ENCODE measurements around the gene AGAP3.

Gene AGAP3

DNA sequence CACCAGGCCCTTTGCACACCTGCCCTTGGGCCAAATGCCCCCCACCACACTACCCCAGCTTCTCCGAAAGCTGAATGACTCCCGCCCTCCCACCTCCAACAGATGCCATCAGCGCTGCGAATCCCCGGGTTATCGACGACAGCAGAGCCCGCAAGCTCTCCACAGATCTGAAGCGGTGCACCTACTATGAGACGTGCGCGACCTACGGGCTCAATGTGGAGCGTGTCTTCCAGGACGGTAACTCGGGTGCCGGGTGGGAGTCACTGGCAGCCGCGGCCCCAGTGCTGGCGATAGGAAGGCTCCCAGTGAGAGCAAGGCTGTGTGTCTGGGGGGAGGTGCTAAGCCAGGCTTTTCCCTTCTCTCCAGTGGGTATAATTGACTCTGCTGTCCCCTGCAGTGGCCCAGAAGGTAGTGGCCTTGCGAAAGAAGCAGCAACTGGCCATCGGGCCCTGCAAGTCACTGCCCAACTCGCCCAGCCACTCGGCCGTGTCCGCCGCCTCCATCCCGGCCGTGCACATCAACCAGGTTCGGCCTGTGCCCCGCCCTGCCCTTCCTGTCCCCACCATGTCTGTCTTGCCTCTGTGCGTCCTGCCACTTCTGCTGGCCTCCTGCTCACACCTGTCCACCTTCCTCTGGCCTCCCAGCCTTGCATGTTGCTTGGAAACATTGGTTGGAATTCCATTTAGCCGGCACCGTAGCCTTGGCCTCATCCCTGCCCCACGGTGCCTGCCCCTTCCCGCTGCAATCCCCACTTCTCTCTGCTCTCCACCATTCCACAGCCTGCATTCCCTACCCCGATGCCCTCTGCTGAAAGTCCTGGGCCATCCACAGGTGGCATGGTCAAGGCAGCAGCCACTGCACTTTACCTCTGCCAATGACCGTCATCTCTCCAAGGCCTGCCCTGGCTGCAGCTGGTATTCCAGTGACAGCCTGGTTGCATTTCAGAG, 32.1 kb downstream of the AGAP3 start:
- WGBS (ENCODE audit: insufficient coverage), result over 99% methylated on average over 36 of the region's 38 CpGs
- Histone ChIP-seq H3K36me3 (ENCODE audit: control insufficient read depth in 4 of 4, insufficient read depth in 4 of 4, low read length in 3 of 4) (peaks cover 0 to 63% (median 45%) of the 10 kb centered on the region in 4 experiments), H3K4me1 (ENCODE audit: control extremely low read depth in 1 of 4, control insufficient read depth in 4 of 4, insufficient read depth in 4 of 4, low read length in 3 of 4) (peaks cover 0 to 11% (median 4%) of the 10 kb centered on the region in 4 experiments), H3K27ac (ENCODE audit: insufficient read depth in 1 of 2, low read depth in 1 of 2, low read length in 2 of 2, poor library complexity in 1 of 2, severe bottlenecking in 2 of 2) (no peak overlapping the region), H3K9me3 (ENCODE audit: control extremely low read depth in 1 of 5, control insufficient read depth in 4 of 5, insufficient read depth in 2 of 5, low read depth in 1 of 5, low read length in 4 of 5) (no peaks in the 10 kb centered on the region), H3K4me3 (ENCODE audit: control insufficient read depth in 1 of 7, extremely low read depth in 1 of 7, insufficient read depth in 4 of 7, low read depth in 2 of 7, low read length in 6 of 7) (no peak overlapping the region), H3K27me3 (replicated peaks in 2 of 5; ENCODE audit: control insufficient read depth in 4 of 5, insufficient read depth in 5 of 5, low read length in 4 of 5) (peaks cover 0 to 20% (median 7%) of the 10 kb centered on the region in 5 experiments)
- POLR2A ChIA-PET, result no interaction called here
- CTCF ChIA-PET, result interaction anchor here (0.9 to 1.7 kb wide), 4 partner anchors 10 to 66 kb away, joined by 3 to 5 read pairs (median 4); no protein-coding TSS in a partner anchor
- no peak for DNase-seq

DNA sequence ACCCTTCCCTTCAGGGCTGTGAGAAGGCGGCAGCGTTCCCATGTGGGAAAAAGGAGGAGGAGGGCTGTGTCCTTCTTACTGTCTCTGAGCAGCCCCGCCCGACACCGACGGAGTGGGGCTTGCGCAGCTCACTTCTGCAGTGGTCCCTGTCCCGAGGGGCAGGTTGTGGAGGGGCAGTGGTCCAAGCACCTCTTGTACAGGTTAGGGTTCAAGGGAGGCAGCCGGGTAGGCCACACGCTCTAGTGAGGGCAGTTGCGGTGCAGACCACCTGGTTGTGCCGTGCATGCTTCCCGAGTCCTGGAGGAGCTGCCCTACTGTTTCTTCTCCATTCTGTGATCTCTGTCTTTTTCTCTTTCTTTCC, 32.8 kb downstream of the AGAP3 start:
- Histone ChIP-seq H3K36me3 (ENCODE audit: control insufficient read depth in 4 of 4, insufficient read depth in 4 of 4, low read length in 3 of 4) (peaks cover 0 to 66% (median 44%) of the 10 kb centered on the region in 4 experiments), H3K4me3 (ENCODE audit: control insufficient read depth in 1 of 7, extremely low read depth in 1 of 7, insufficient read depth in 4 of 7, low read depth in 2 of 7, low read length in 6 of 7) (no peak overlapping the region), H3K27ac (ENCODE audit: insufficient read depth in 1 of 2, low read depth in 1 of 2, low read length in 2 of 2, poor library complexity in 1 of 2, severe bottlenecking in 2 of 2) (no peak overlapping the region), H3K9me3 (ENCODE audit: control extremely low read depth in 1 of 5, control insufficient read depth in 4 of 5, insufficient read depth in 2 of 5, low read depth in 1 of 5, low read length in 4 of 5) (no peaks in the 10 kb centered on the region), H3K4me1 (ENCODE audit: control extremely low read depth in 1 of 4, control insufficient read depth in 4 of 4, insufficient read depth in 4 of 4, low read length in 3 of 4) (peaks cover 0 to 11% (median 4%) of the 10 kb centered on the region in 4 experiments), H3K27me3 (replicated peaks in 2 of 5; ENCODE audit: control insufficient read depth in 4 of 5, insufficient read depth in 5 of 5, low read length in 4 of 5) (peaks cover 0 to 14% (median 6%) of the 10 kb centered on the region in 5 experiments)
- ChIA-PET CTCF (interaction anchor here (0.8 to 2.1 kb wide), 5 partner anchors 8 to 66 kb away, joined by 3 to 9 read pairs (median 5); no protein-coding TSS in a partner anchor), POLR2A (no interaction called here)
- WGBS (ENCODE audit: insufficient coverage), result 99% methylated on average over 8 of the region's 13 CpGs
- no peak for DNase-seq

DNA sequence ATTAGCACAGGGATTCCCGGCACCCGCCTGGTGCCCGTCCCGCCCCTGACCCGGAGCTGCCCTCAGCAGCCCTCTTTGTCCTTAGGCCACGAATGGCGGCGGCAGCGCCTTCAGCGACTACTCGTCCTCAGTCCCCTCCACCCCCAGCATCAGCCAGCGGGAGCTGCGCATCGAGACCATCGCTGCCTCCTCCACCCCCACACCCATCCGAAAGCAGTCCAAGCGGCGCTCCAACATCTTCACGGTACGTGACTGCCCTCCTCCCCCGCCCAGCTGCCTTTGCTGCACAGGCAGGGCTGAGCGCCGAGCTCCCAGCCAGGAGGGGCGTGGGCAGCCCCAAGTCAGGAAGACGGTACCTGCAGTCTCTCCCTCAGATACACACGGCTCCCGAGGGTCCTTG, 33.6 kb downstream of the AGAP3 start:
- peaks cover 0 to 70% (median 47%) of the 10 kb centered on the region in 4 experiments for H3K36me3 ChIP-seq (ENCODE audit: control insufficient read depth in 4 of 4, insufficient read depth in 4 of 4, low read length in 3 of 4)
- WGBS (ENCODE audit: insufficient coverage), result 94% methylated on average over 17 of the region's 27 CpGs
- POLR2A ChIA-PET, result no interaction called here

DNA sequence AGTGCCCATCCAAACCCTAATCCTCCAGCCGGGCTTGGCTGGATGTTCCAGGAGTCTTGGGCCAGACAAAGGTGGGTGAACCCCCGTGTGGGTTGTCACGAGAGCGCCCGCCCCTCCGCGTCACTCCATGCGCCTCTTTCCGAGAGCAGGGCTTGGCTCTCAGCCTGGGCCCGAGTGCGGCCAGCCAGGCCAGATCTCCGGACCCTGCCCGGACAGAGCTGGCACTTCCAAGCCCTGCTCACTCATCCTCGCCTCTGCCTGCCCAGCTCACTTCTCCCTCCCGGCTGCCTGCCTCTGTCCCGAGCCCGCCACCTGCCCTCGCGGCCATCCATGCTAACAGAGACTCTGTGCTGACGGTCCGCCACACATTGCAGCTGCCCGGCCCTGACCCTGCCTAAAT, 34.6 kb downstream of the AGAP3 start:
- ChIA-PET CTCF (interaction anchor here (0.7 to 2.1 kb wide), 10 partner anchors 15 to 130 kb away, joined by 3 to 9 read pairs (median 3); no protein-coding TSS in a partner anchor), POLR2A (no interaction called here)
- H3K4me3 ChIP-seq (ENCODE audit: control insufficient read depth in 1 of 7, extremely low read depth in 1 of 7, insufficient read depth in 4 of 7, low read depth in 2 of 7, low read length in 6 of 7), result no peak overlapping the region
- DNase-seq, result no peak
- peaks cover 0 to 2% (median 1%) of the 10 kb centered on the region in 5 experiments for H3K27me3 ChIP-seq (replicated peaks in 2 of 5; ENCODE audit: control insufficient read depth in 4 of 5, insufficient read depth in 5 of 5, low read length in 4 of 5)
- peaks cover 0 to 1% (median 0%) of the 10 kb centered on the region in 4 experiments for H3K4me1 ChIP-seq (ENCODE audit: control extremely low read depth in 1 of 4, control insufficient read depth in 4 of 4, insufficient read depth in 4 of 4, low read length in 3 of 4)
- H3K36me3 ChIP-seq (ENCODE audit: control insufficient read depth in 4 of 4, insufficient read depth in 4 of 4, low read length in 3 of 4), result peaks cover 0 to 79% (median 52%) of the 10 kb centered on the region in 4 experiments
- WGBS (ENCODE audit: insufficient coverage), result over 99% methylated on average over 22 of the region's 22 CpGs
- no peaks in the 10 kb centered on the region for H3K9me3 ChIP-seq (ENCODE audit: control extremely low read depth in 1 of 5, control insufficient read depth in 4 of 5, insufficient read depth in 2 of 5, low read depth in 1 of 5, low read length in 4 of 5)
- no peak overlapping the region for H3K27ac ChIP-seq (ENCODE audit: insufficient read depth in 1 of 2, low read depth in 1 of 2, low read length in 2 of 2, poor library complexity in 1 of 2, severe bottlenecking in 2 of 2)

More for the DNA sequence above, 33.6 kb downstream of the AGAP3 start:
- no peak for DNase-seq
- Histone ChIP-seq H3K4me3 (ENCODE audit: control insufficient read depth in 1 of 7, extremely low read depth in 1 of 7, insufficient read depth in 4 of 7, low read depth in 2 of 7, low read length in 6 of 7) (no peak overlapping the region), H3K27me3 (replicated peaks in 2 of 5; ENCODE audit: control insufficient read depth in 4 of 5, insufficient read depth in 5 of 5, low read length in 4 of 5) (peaks cover 0 to 7% (median 4%) of the 10 kb centered on the region in 5 experiments), H3K9me3 (ENCODE audit: control extremely low read depth in 1 of 5, control insufficient read depth in 4 of 5, insufficient read depth in 2 of 5, low read depth in 1 of 5, low read length in 4 of 5) (no peaks in the 10 kb centered on the region), H3K27ac (ENCODE audit: insufficient read depth in 1 of 2, low read depth in 1 of 2, low read length in 2 of 2, poor library complexity in 1 of 2, severe bottlenecking in 2 of 2) (no peak overlapping the region), H3K4me1 (ENCODE audit: control extremely low read depth in 1 of 4, control insufficient read depth in 4 of 4, insufficient read depth in 4 of 4, low read length in 3 of 4) (peaks cover 0 to 5% (median under 1%) of the 10 kb centered on the region in 4 experiments)
- CTCF ChIA-PET, result interaction anchor here (0.8 to 2.1 kb wide), 8 partner anchors 9 to 124 kb away, joined by 3 to 9 read pairs (median 4); no protein-coding TSS in a partner anchor

DNA sequence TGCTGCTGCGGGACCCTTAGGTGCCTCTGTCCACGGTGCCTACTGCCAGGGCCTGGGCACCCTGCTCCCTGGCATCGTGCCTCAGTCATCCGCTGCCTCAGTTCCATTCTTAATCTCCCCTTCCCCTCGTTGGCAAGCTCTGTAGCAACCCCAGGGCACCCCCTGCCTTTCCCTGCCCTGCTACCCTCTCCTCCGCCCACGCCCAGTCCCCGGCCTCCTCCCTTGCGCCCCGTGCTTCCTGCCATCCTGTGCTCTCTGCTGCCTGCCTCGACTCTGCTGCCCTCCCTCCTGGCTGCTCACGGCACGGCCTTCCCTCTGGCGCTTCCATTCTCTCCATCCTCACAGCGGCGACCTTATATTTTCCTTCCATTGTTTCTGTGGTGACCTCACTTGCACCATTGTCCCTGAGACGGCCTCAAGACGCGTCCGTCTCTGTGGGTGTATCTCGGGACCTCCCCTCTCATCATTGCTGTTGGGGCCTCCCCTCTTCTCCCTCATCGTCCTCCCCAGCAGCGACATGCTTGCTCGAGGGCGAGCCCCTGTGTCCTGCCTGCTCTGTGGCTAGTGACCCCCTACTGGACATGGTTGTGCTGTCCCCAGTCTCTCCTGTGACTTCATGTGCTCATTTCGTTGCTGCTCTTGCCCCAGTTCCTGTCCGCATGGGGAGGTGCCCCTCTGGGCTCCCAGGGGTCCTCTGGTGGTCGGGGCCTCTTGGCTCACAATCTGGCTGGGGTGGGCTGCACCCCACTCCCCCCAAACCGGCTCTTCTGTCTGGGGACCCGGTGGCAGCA, 35.3 kb downstream of the AGAP3 start:
- H3K4me1 ChIP-seq (ENCODE audit: control extremely low read depth in 1 of 4, control insufficient read depth in 4 of 4, insufficient read depth in 4 of 4, low read length in 3 of 4), result no peaks in the 10 kb centered on the region
- 91% methylated on average over 29 of the region's 30 CpGs for WGBS (ENCODE audit: insufficient coverage)
- DNase-seq, result no peak
- H3K36me3 ChIP-seq (ENCODE audit: control insufficient read depth in 4 of 4, insufficient read depth in 4 of 4, low read length in 3 of 4), result peaks cover 0 to 79% (median 52%) of the 10 kb centered on the region in 4 experiments
- H3K9me3 ChIP-seq (ENCODE audit: control extremely low read depth in 1 of 5, control insufficient read depth in 4 of 5, insufficient read depth in 2 of 5, low read depth in 1 of 5, low read length in 4 of 5), result no peaks in the 10 kb centered on the region
- H3K4me3 ChIP-seq (ENCODE audit: control insufficient read depth in 1 of 7, extremely low read depth in 1 of 7, insufficient read depth in 4 of 7, low read depth in 2 of 7, low read length in 6 of 7), result no peak overlapping the region
- POLR2A ChIA-PET, result no interaction called here
- CTCF ChIA-PET, result interaction anchor here (0.7 to 2.1 kb wide), 6 partner anchors 18 to 129 kb away, joined by 3 to 9 read pairs (median 3); no protein-coding TSS in a partner anchor
- H3K27ac ChIP-seq (ENCODE audit: insufficient read depth in 1 of 2, low read depth in 1 of 2, low read length in 2 of 2, poor library complexity in 1 of 2, severe bottlenecking in 2 of 2), result no peak overlapping the region
- no peaks in the 10 kb centered on the region for H3K27me3 ChIP-seq (replicated peaks in 2 of 5; ENCODE audit: control insufficient read depth in 4 of 5, insufficient read depth in 5 of 5, low read length in 4 of 5)

DNA sequence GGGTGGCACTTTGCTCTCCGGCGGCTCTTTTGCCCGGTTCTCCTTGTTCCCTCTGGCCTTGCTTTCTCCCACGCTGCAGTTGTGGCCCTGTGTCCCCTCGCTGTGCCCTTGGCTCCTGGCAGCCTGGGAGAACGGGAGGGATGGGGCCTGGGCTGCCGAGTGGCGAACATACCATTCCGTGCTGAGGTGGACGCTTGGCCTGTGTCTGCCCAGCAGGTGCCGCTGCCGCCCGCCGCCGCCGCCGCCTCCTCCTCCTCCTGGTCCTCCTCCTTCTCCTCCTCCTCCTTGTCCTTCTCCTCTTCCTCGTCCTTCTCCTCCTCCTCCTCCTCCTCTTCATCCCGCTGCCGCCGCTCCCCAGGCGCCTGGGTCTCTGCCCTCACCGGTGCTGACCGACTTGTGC, 36.0 kb downstream of the AGAP3 start:
- Histone ChIP-seq H3K27me3 (replicated peaks in 2 of 5; ENCODE audit: control insufficient read depth in 4 of 5, insufficient read depth in 5 of 5, low read length in 4 of 5) (no peaks in the 10 kb centered on the region), H3K4me1 (ENCODE audit: control extremely low read depth in 1 of 4, control insufficient read depth in 4 of 4, insufficient read depth in 4 of 4, low read length in 3 of 4) (no peaks in the 10 kb centered on the region), H3K9me3 (ENCODE audit: control extremely low read depth in 1 of 5, control insufficient read depth in 4 of 5, insufficient read depth in 2 of 5, low read depth in 1 of 5, low read length in 4 of 5) (no peaks in the 10 kb centered on the region), H3K27ac (ENCODE audit: insufficient read depth in 1 of 2, low read depth in 1 of 2, low read length in 2 of 2, poor library complexity in 1 of 2, severe bottlenecking in 2 of 2) (no peak overlapping the region), H3K4me3 (ENCODE audit: control insufficient read depth in 1 of 7, extremely low read depth in 1 of 7, insufficient read depth in 4 of 7, low read depth in 2 of 7, low read length in 6 of 7) (no peak overlapping the region), H3K36me3 (ENCODE audit: control insufficient read depth in 4 of 4, insufficient read depth in 4 of 4, low read length in 3 of 4) (peaks cover 0 to 74% (median 50%) of the 10 kb centered on the region in 4 experiments)
- 96% methylated on average over 21 of the region's 24 CpGs for WGBS (ENCODE audit: insufficient coverage)
- no peak for DNase-seq
- ChIA-PET POLR2A (no interaction called here), CTCF (interaction anchor here (0.9 to 1.6 kb wide), 2 partner anchors 9 to 138 kb away, joined by 3 to 4 read pairs; no protein-coding TSS in a partner anchor)
